ENCODE results near the gene NOXO1.
A peak's percentile ranks its signal among the peaks of the same experiment; 100 is the strongest.

Gene NOXO1

GRCh38 chr16:2026461-2027023 lies 45.3 kb upstream of the NOXO1 start, which contains the start of gene NHERF2:
Gene NHERF2 (plus strand): TSS chr16:2026902. CDS start chr16:2027006, 104 bp downstream.
- TF ChIP-seq CTCF (IDR thresholded peaks at IDR 0.05; ENCODE audit: low read depth, low read length, missing control alignments), result no peak

GRCh38 chr16:2025878-2026460 lies 44.7 kb upstream of the NOXO1 start:
- H3K4me3 ChIP-seq (replicated peaks; ENCODE audit: low read depth, low read length), result no peak overlapping the region
- TF ChIP-seq CTCF (IDR thresholded peaks at IDR 0.05; ENCODE audit: low read depth, low read length, missing control alignments), result no peak
- no peak for DNase-seq (ENCODE audit: extremely low read depth, low read depth)

More at GRCh38 chr16:2026461-2027023, 45.3 kb upstream of the NOXO1 start, which contains the start of gene NHERF2:
- peak within 1 kb of the TSS; percentile 64 for H3K4me3 ChIP-seq (replicated peaks; ENCODE audit: low read depth, low read length)
- DNase-seq (ENCODE audit: extremely low read depth, low read depth), result no peak

- no peak for DNase-seq (ENCODE audit: extremely low read depth, low read depth)
- no peak for TF ChIP-seq CTCF (IDR thresholded peaks at IDR 0.05; ENCODE audit: low read depth, low read length, missing control alignments)
- no peak overlapping the region for H3K4me3 ChIP-seq (replicated peaks; ENCODE audit: low read depth, low read length)
These were observed 44.0 kb upstream of the NOXO1 start for GRCh38 chr16:2025251-2025650.

- no peak for DNase-seq (ENCODE audit: extremely low read depth, low read depth)
- TF ChIP-seq CTCF (IDR thresholded peaks at IDR 0.05; ENCODE audit: low read depth, low read length, missing control alignments), result no peak
- H3K4me3 ChIP-seq (replicated peaks; ENCODE audit: low read depth, low read length), result no peak overlapping the region
These were observed 42.8 kb upstream of the NOXO1 start for GRCh38 chr16:2024032-2024420.

GRCh38 chr16:2023092-2024031 lies 42.1 kb upstream of the NOXO1 start:
- DNase-seq (ENCODE audit: extremely low read depth, low read depth), result no peak
- H3K4me3 ChIP-seq (replicated peaks; ENCODE audit: low read depth, low read length), result no peak overlapping the region; the same call in 1 of the 2 replicates

GRCh38 chr16:2022723-2023091 lies 41.4 kb upstream of the NOXO1 start:
- no peak for TF ChIP-seq CTCF (IDR thresholded peaks at IDR 0.05; ENCODE audit: low read depth, low read length, missing control alignments)
- no peak overlapping the region; the same call in 1 of the 2 replicates for H3K4me3 ChIP-seq (replicated peaks; ENCODE audit: low read depth, low read length)
- no peak for DNase-seq (ENCODE audit: extremely low read depth, low read depth)

More at GRCh38 chr16:2023092-2024031, 42.1 kb upstream of the NOXO1 start:
- TF ChIP-seq CTCF (IDR thresholded peaks at IDR 0.05; ENCODE audit: low read depth, low read length, missing control alignments), result peak; percentile 86
